Tongue (tissue), 2 donors: Measurements from ENCODE around the gene SCRG1. TPM values are rescaled to one million over a fixed set of nuclear protein-coding genes. Genes with fewer than 3 reads are reported as not detected.

ENCODE experiments used
- DNase-seq: peaks from one replicate; pipeline ENCODE4 v3.0.0-alpha.2; 2015
- total RNA-seq: library from RNA; depleted of rRNA; stranded (reverse); fragments of >200 nt; gene quantifications from one replicate; pipeline ENCODE4 v1.2.3, GENCODE V29; 2014

SCRG1 gene
- total RNA-seq, 1 donor from 2014 or later = 1.8 TPM

- no peak for DNase-seq
These were observed 11.2 kb upstream of the SCRG1 start for GRCh38 chr4:173410079-173410478.

- no peak for DNase-seq
These were observed 7.1 kb upstream of the SCRG1 start for GRCh38 chr4:173405840-173406606.

GRCh38 chr4:173404296-173404865 is 5.5 kb upstream of the SCRG1 start:
- no peak for DNase-seq

GRCh38 chr4:173403051-173403450 is 4.1 kb upstream of the SCRG1 start:
- no peak for DNase-seq

GRCh38 chr4:173401063-173401462 is 2.1 kb upstream of the SCRG1 start:
- DNase-seq = no peak

GRCh38 chr4:173398220-173398619 is 696 bp downstream of the SCRG1 start:
- DNase-seq = no peak

- no peak for DNase-seq
These were observed 1.3 kb downstream of the SCRG1 start for GRCh38 chr4:173397604-173398003.

- no peak for DNase-seq
These were observed 7.2 kb downstream of the SCRG1 start for GRCh38 chr4:173391701-173392100.

GRCh38 chr4:173386751-173387150 is 12.2 kb downstream of the SCRG1 start:
- no peak for DNase-seq

- no peak for DNase-seq
These were observed 16.6 kb downstream of the SCRG1 start for GRCh38 chr4:173382349-173382748.

- DNase-seq = no peak
These were observed 17.3 kb downstream of the SCRG1 start for GRCh38 chr4:173381610-173382009.

- no peak for DNase-seq
These were observed 17.9 kb downstream of the SCRG1 start for GRCh38 chr4:173380987-173381386.

- DNase-seq = no peak
These were observed 19.0 kb downstream of the SCRG1 start for GRCh38 chr4:173379929-173380328.

GRCh38 chr4:173374588-173374987 is 24.3 kb downstream of the SCRG1 start:
- no peak for DNase-seq

GRCh38 chr4:173371292-173372192 is 27.4 kb downstream of the SCRG1 start:
- DNase-seq = peak; percentile 89

GRCh38 chr4:173370477-173371291 is 28.2 kb downstream of the SCRG1 start, which contains the start of gene SAP30:
TSS of gene SAP30 (plus strand) at chr4:173370954. CDS start at chr4:173371183, 229 bp downstream.
- DNase-seq = peak; percentile 100

- no peak for DNase-seq
These were observed 28.8 kb downstream of the SCRG1 start for GRCh38 chr4:173370130-173370476.

- peak; percentile 13 for DNase-seq
These were observed 31.0 kb downstream of the SCRG1 start for GRCh38 chr4:173367946-173368345.

GRCh38 chr4:173367285-173367684 is 31.6 kb downstream of the SCRG1 start:
- DNase-seq = peak; percentile 5

- no peak for DNase-seq
These were observed 33.4 kb downstream of the SCRG1 start for GRCh38 chr4:173365359-173365996.

- DNase-seq = no peak
These were observed 36.2 kb downstream of the SCRG1 start for GRCh38 chr4:173362666-173363065.
